Loucy (cell line): ENCODE results near the gene C1QC.

Experiments used
- H2AFZ ChIP-seq: fragments of 200-600 bp; sonication (generic); 2 replicates; pipeline ENCODE4 v1.6.0; 2016; ENCODE audit warnings: antibody characterized with exemption, mild to moderate bottlenecking, low read length, moderate library complexity
- H3F3A ChIP-seq: fragments of 200-600 bp; 2 replicates; pipeline ENCODE4 v1.6.0; 2016; ENCODE audit warnings: antibody characterized with exemption, low read depth, mild to moderate bottlenecking
- H3K27me3 ChIP-seq: fragments of 200-600 bp; sonication (generic); 2 replicates; pipeline ENCODE4 v1.6.1; 2014; ENCODE audit warnings: low read length, mild to moderate bottlenecking; ENCODE audit not compliant: insufficient read depth, poor library complexity, severe bottlenecking
- H3K36me3 ChIP-seq: fragments of 200-600 bp; sonication (generic); 2 replicates; pipeline ENCODE4 v1.6.1; 2016; ENCODE audit warnings: low read length; ENCODE audit not compliant: insufficient read depth
- H3K4me1 ChIP-seq: fragments of 200-600 bp; sonication (generic); 2 replicates; pipeline ENCODE4 v1.5.1; 2014; ENCODE audit warnings: low read length, mild to moderate bottlenecking; ENCODE audit not compliant: insufficient read depth, poor library complexity, severe bottlenecking
- H3K4me2 ChIP-seq: fragments of 200-600 bp; sonication (generic); 2 replicates; pipeline ENCODE4 v1.6.0; 2014; ENCODE audit warnings: antibody characterized with exemption, low read length, low read depth, mild to moderate bottlenecking; ENCODE audit not compliant: poor library complexity, severe bottlenecking
- H3K4me3 ChIP-seq: fragments of 200-600 bp; sonication (generic); 2 replicates; pipeline ENCODE4 v1.5.1; 2014; ENCODE audit warnings: low read length, mild to moderate bottlenecking, mixed read lengths; ENCODE audit not compliant: poor library complexity, severe bottlenecking
- H3K79me2 ChIP-seq: fragments of 200-600 bp; sonication (generic); 2 replicates; pipeline ENCODE4 v1.6.1; 2014; ENCODE audit warnings: low read length; ENCODE audit not compliant: insufficient read depth
- H3K9ac ChIP-seq: fragments of 200-600 bp; sonication (generic); 2 replicates; pipeline ENCODE4 v1.6.0; 2014; ENCODE audit warnings: mild to moderate bottlenecking, low read depth, low read length, moderate library complexity; ENCODE audit not compliant: poor library complexity, severe bottlenecking
- H3K9me2 ChIP-seq: fragments of 200-600 bp; sonication (generic); replicated peaks from 2 replicates; pipeline ENCODE4 v1.6.1; 2016; ENCODE audit warnings: low read depth, low read length, mixed read lengths
- H3K9me3 ChIP-seq: fragments of 200-600 bp; sonication (generic); 2 replicates; pipeline ENCODE4 v1.6.1; 2014; ENCODE audit warnings: mild to moderate bottlenecking, antibody characterized with exemption, low read length, low read depth; ENCODE audit not compliant: insufficient read depth
- H4K20me1 ChIP-seq: fragments of 200-600 bp; sonication (generic); 2 replicates; pipeline ENCODE4 v1.6.0; 2014; ENCODE audit warnings: antibody characterized with exemption, low read length, mild to moderate bottlenecking; ENCODE audit not compliant: insufficient read depth, poor library complexity, severe bottlenecking
- EZH2phosphoT487 ChIP-seq: fragments of 200-600 bp; IDR thresholded peaks from 2 replicates; pipeline ENCODE4 v1.6.1; 2018; ENCODE audit warnings: antibody characterized with exemption, mild to moderate bottlenecking, moderate library complexity, borderline replicate concordance
- TF ChIP-seq, protein P1 (sequence below): fragments of 200-600 bp; sonication (generic); conservative IDR thresholded peaks from 2 replicates; pipeline ENCODE4 v1.5.1; 2014; ENCODE audit warnings: mild to moderate bottlenecking, antibody characterized with exemption, low read length

C1QC gene

DNA sequence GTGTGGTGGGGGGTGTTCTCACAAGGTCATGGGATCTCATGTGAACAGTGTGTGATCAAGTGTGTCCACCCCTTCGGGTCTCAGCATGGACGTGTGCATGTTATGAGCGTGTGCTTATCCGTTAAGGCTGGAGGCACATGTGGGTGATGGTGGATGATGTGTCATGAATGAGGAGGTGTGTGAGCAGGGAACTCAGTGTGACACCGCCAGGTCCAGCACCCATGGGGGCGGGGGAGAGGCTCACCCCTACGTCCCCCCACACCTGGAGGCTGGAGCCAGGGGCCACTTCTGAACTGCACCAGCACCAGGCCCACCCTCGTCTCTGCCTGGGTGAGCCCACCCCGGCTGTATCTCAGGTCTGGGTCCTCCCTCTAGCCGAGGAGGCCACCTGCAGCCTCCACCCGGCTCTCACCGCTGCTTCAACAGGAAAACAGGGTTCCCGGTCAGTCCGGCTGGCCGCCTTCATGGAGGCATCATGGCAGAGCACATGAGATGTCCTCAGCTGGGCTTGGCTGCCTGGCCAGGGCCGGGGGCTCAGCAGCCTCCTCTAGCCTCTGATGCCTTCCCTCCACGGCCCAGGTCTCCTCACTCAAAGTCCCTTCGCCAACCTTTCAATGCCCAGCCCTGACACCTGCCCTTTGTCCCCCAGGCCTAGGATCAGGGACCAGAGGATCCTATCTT, 41.2 kb upstream of the C1QC start:
- no peaks in the 10 kb centered on the region for H3K79me2 ChIP-seq
- H3F3A ChIP-seq: no peaks in the 10 kb centered on the region
- no peaks in the 10 kb centered on the region for H3K9me2 ChIP-seq

GRCh38 chr1:22606161-22606560, 37.3 kb upstream of the C1QC start:
- Histone ChIP-seq H3K27me3 (no peaks in the 10 kb centered on the region), H3K4me1 (no peaks in the 10 kb centered on the region), H3K9ac (no peak overlapping the region), H3K9me3 (no peaks in the 10 kb centered on the region), H4K20me1 (no peaks in the 10 kb centered on the region), H3K79me2 (no peaks in the 10 kb centered on the region), H3K9me2 (no peaks in the 10 kb centered on the region), H3K4me2 (no peak overlapping the region), H3F3A (no peaks in the 10 kb centered on the region), H2AFZ (no peak overlapping the region), H3K4me3 (no peak overlapping the region), H3K36me3 (no peaks in the 10 kb centered on the region)
- TF ChIP-seq, protein P1, sequence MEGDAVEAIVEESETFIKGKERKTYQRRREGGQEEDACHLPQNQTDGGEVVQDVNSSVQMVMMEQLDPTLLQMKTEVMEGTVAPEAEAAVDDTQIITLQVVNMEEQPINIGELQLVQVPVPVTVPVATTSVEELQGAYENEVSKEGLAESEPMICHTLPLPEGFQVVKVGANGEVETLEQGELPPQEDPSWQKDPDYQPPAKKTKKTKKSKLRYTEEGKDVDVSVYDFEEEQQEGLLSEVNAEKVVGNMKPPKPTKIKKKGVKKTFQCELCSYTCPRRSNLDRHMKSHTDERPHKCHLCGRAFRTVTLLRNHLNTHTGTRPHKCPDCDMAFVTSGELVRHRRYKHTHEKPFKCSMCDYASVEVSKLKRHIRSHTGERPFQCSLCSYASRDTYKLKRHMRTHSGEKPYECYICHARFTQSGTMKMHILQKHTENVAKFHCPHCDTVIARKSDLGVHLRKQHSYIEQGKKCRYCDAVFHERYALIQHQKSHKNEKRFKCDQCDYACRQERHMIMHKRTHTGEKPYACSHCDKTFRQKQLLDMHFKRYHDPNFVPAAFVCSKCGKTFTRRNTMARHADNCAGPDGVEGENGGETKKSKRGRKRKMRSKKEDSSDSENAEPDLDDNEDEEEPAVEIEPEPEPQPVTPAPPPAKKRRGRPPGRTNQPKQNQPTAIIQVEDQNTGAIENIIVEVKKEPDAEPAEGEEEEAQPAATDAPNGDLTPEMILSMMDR: no peak
- TF ChIP-seq EZH2phosphoT487: no peak

More for the DNA sequence above, 41.2 kb upstream of the C1QC start:
- H3K4me3 ChIP-seq: no peak overlapping the region
- no peaks in the 10 kb centered on the region for H3K36me3 ChIP-seq
- H3K4me1 ChIP-seq: no peaks in the 10 kb centered on the region
- no peak overlapping the region for H2AFZ ChIP-seq
- no peak overlapping the region for H3K4me2 ChIP-seq
- no peaks in the 10 kb centered on the region for H4K20me1 ChIP-seq
- no peaks in the 10 kb centered on the region for H3K9me3 ChIP-seq
- TF ChIP-seq, protein P1: no peak
- TF ChIP-seq EZH2phosphoT487: no peak
- H3K27me3 ChIP-seq: no peaks in the 10 kb centered on the region
- H3K9ac ChIP-seq: no peak overlapping the region

GRCh38 chr1:22607154-22607553, 36.3 kb upstream of the C1QC start:
- Histone ChIP-seq H3K27me3 (no peaks in the 10 kb centered on the region), H3K79me2 (no peaks in the 10 kb centered on the region), H3K9me2 (no peaks in the 10 kb centered on the region), H3F3A (no peaks in the 10 kb centered on the region), H3K4me1 (no peaks in the 10 kb centered on the region), H4K20me1 (no peaks in the 10 kb centered on the region), H3K9me3 (no peaks in the 10 kb centered on the region), H3K36me3 (no peaks in the 10 kb centered on the region), H3K4me2 (no peak overlapping the region), H3K9ac (no peak overlapping the region), H2AFZ (no peak overlapping the region), H3K4me3 (no peak overlapping the region)
- TF ChIP-seq, protein P1: no peak
- no peak for TF ChIP-seq EZH2phosphoT487
